GM12878 (cell line): ENCODE measurements around the gene CENPX. TPM values are rescaled to one million over a fixed set of nuclear protein-coding genes. Genes with fewer than 3 reads are reported as not detected.

Source experiments
- BCL3 ChIP-seq: IDR thresholded peaks from 2 replicates; pipeline ENCODE4 v1.6.1; 2011; ENCODE audit warnings: borderline replicate concordance, low read depth, mild to moderate bottlenecking, moderate library complexity, low read length; ENCODE audit not compliant: insufficient read depth, poor library complexity, severe bottlenecking
- CREM ChIP-seq: IDR thresholded peaks from 2 replicates; pipeline ENCODE4 v1.6.1; 2014; ENCODE audit warnings: antibody characterized with exemption, low read depth
- EED ChIP-seq: sonication (generic); IDR thresholded peaks from 2 replicates; pipeline ENCODE4 v1.6.1; 2016; ENCODE audit warnings: antibody characterized with exemption, low read depth
- FOXM1 ChIP-seq: IDR thresholded peaks from 2 replicates; pipeline ENCODE4 v1.6.1; 2012; ENCODE audit warnings: low read depth, mild to moderate bottlenecking, inconsistent platforms, low read length, moderate library complexity
- GATAD2B ChIP-seq: fragments of 450-650 bp; conservative IDR thresholded peaks from 2 replicates; pipeline ENCODE4 v1.6.1; 2017; ENCODE audit warnings: low read depth, mild to moderate bottlenecking, moderate library complexity
- IKZF1 ChIP-seq: fragments of 450-650 bp; conservative IDR thresholded peaks from 2 replicates; pipeline ENCODE4 v1.6.1; 2017; ENCODE audit warnings: antibody characterized with exemption, mild to moderate bottlenecking
- IRF3 ChIP-seq: fragments of 450-650 bp; IDR thresholded peaks from 2 replicates; pipeline ENCODE4 v1.6.1; 2014; ENCODE audit warnings: mild to moderate bottlenecking
- LARP7 ChIP-seq: fragments of 450-650 bp; IDR thresholded peaks from 2 replicates; pipeline ENCODE4 v1.6.1; 2017; ENCODE audit warnings: mild to moderate bottlenecking
- MTA2 ChIP-seq: fragments of 450-650 bp; IDR thresholded peaks from 2 replicates; pipeline ENCODE4 v1.6.1; 2016; ENCODE audit warnings: low read depth, mild to moderate bottlenecking, moderate library complexity
- NFYB ChIP-seq: IDR thresholded peaks from 2 replicates; pipeline ENCODE4 v1.6.1; 2011; ENCODE audit warnings: low read depth, mild to moderate bottlenecking, low read length, improper control_type of control experiment, moderate library complexity; ENCODE audit not compliant: insufficient read depth
- NR2C1 ChIP-seq: fragments of 450-650 bp; IDR thresholded peaks from 2 replicates; pipeline ENCODE4 v1.6.1; 2017; ENCODE audit warnings: antibody characterized with exemption, mild to moderate bottlenecking, moderate library complexity
- POLR2AphosphoS5 ChIP-seq: IDR thresholded peaks from 2 replicates; pipeline ENCODE4 v1.6.1; 2011; ENCODE audit warnings: mild to moderate bottlenecking, low read length, inconsistent platforms
- RBBP5 ChIP-seq: fragments of 200-600 bp; sonication (generic); conservative IDR thresholded peaks from 2 replicates; pipeline ENCODE4 v1.6.1; 2016
- SP1 ChIP-seq: IDR thresholded peaks from one replicate; pipeline ENCODE4 v1.6.1; 2011; ENCODE audit warnings: low read depth, low read length
- STAT3 ChIP-seq: IDR thresholded peaks from 2 replicates; pipeline ENCODE4 v1.6.1; 2011; ENCODE audit warnings: low read depth, low read length, improper control_type of control experiment
- TCF3 ChIP-seq: IDR thresholded peaks from 2 replicates; pipeline ENCODE4 v1.6.1; 2012; ENCODE audit warnings: low read depth, mild to moderate bottlenecking, low read length, borderline replicate concordance; ENCODE audit not compliant: insufficient read depth
- ZBTB40 ChIP-seq: fragments of 450-650 bp; IDR thresholded peaks from 2 replicates; pipeline ENCODE4 v1.6.1; 2016; ENCODE audit warnings: mild to moderate bottlenecking, moderate library complexity, borderline replicate concordance
- ZNF207 ChIP-seq: fragments of 450-650 bp; IDR thresholded peaks from 2 replicates; pipeline ENCODE4 v1.6.1; 2014; ENCODE audit warnings: antibody characterized with exemption, mild to moderate bottlenecking, borderline replicate concordance
- ZSCAN29 ChIP-seq: fragments of 450-650 bp; IDR thresholded peaks from 2 replicates; pipeline ENCODE4 v1.6.1; 2017; ENCODE audit warnings: mild to moderate bottlenecking, moderate library complexity
- polyA plus RNA-seq, 11 experiments: library from polyadenylated mRNA; depleted of rRNA in 4 of 11; unstranded in 6 of 11; stranded (reverse) in 5 of 11; fragments of >200 nt; fragmentation: Nextera tagmentation in 4 of 11; fragmentation: Illumina TruSeq in 1 of 11; extraction: Ambion mirVana in 4 of 11; extraction: Trizol in 1 of 11; gene quantifications; 1 replicate in 1 of 11; 2 replicates in 10 of 11; pipeline versions ENCODE4 v1.2.1 to v1.2.3, GENCODE V29; 2011 to 2016; ENCODE audit warnings: inconsistent platforms in 2 of 11, missing spikeins in 2 of 11, low read depth in 1 of 11
- total RNA-seq, 4 experiments: library from RNA; depleted of rRNA in 3 of 4; stranded (reverse); fragments of >200 nt in 3 of 4; fragmentation: Illumina TruSeq in 1 of 4; extraction: Trizol in 1 of 4; gene quantifications; 2 replicates each; pipeline versions ENCODE4 v1.2.1 to v1.2.3, GENCODE V29; 2013 to 2021
- TF ChIP-seq, protein P1 (sequence below): fragments of 450-650 bp; IDR thresholded peaks from 2 replicates; pipeline ENCODE4 v1.6.1; 2017; ENCODE audit warnings: antibody characterized with exemption, mild to moderate bottlenecking, moderate library complexity

The CENPX gene
- total and polyA plus RNA-seq, 10 of the 15 experiments (the other 5 are each of a cell fraction or from before 2014, with no cell fraction given), result 11.7 to 182 (median 71.9) TPM

DNA sequence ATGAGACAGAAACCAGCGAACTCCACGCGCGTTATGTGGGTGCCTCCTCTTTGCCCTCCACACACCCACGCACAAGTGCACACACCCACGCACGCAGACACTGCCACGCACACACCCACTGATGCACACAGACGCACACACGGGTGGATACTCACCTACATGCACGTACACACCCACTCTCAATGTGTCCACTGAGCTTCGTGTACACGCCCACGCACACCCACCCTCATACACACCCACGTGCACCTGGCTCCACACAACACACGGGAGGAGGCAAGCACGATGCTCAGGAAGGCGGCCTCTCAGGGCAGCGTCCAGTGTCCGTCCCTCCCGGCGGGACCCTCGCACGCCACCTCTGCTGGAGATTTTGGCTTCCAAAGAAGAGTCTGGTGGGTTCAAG is 24.7 kb upstream of the CENPX start (continued):
- no peak for TF ChIP-seq ZBTB40
- TF ChIP-seq LARP7, result no peak
- peak; percentile 98 for TF ChIP-seq BCL3
- no peak for TF ChIP-seq ZSCAN29
- no peak for TF ChIP-seq FOXM1
- no peak for TF ChIP-seq STAT3
- TF ChIP-seq GATAD2B, result no peak
- TF ChIP-seq MTA2, result no peak
- peak; percentile 50; the same call in 1 of the 2 replicates for TF ChIP-seq TCF3
- TF ChIP-seq RBBP5, result no peak
- no peak for TF ChIP-seq NR2C1
- no peak for TF ChIP-seq CREM
- no peak for TF ChIP-seq NFYB
- TF ChIP-seq SP1, result no peak
- TF ChIP-seq POLR2AphosphoS5, result peak; percentile 28; the same call in 1 of the 2 replicates
- no peak for TF ChIP-seq ZNF207
- no peak for TF ChIP-seq IKZF1
- TF ChIP-seq EED, result no peak
- TF ChIP-seq IRF3, result no peak
- TF ChIP-seq, protein P1, sequence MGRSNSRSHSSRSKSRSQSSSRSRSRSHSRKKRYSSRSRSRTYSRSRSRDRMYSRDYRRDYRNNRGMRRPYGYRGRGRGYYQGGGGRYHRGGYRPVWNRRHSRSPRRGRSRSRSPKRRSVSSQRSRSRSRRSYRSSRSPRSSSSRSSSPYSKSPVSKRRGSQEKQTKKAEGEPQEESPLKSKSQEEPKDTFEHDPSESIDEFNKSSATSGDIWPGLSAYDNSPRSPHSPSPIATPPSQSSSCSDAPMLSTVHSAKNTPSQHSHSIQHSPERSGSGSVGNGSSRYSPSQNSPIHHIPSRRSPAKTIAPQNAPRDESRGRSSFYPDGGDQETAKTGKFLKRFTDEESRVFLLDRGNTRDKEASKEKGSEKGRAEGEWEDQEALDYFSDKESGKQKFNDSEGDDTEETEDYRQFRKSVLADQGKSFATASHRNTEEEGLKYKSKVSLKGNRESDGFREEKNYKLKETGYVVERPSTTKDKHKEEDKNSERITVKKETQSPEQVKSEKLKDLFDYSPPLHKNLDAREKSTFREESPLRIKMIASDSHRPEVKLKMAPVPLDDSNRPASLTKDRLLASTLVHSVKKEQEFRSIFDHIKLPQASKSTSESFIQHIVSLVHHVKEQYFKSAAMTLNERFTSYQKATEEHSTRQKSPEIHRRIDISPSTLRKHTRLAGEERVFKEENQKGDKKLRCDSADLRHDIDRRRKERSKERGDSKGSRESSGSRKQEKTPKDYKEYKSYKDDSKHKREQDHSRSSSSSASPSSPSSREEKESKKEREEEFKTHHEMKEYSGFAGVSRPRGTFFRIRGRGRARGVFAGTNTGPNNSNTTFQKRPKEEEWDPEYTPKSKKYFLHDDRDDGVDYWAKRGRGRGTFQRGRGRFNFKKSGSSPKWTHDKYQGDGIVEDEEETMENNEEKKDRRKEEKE, result no peak
